ENCODE data around the gene RPGR. TPM values are rescaled to one million over a fixed set of nuclear protein-coding genes. Genes with fewer than 3 reads are reported as not detected.

The RPGR gene
- total and polyA plus RNA-seq, 7 donors, result 4.0 to 26.8 (median 9.6) TPM

DNA sequence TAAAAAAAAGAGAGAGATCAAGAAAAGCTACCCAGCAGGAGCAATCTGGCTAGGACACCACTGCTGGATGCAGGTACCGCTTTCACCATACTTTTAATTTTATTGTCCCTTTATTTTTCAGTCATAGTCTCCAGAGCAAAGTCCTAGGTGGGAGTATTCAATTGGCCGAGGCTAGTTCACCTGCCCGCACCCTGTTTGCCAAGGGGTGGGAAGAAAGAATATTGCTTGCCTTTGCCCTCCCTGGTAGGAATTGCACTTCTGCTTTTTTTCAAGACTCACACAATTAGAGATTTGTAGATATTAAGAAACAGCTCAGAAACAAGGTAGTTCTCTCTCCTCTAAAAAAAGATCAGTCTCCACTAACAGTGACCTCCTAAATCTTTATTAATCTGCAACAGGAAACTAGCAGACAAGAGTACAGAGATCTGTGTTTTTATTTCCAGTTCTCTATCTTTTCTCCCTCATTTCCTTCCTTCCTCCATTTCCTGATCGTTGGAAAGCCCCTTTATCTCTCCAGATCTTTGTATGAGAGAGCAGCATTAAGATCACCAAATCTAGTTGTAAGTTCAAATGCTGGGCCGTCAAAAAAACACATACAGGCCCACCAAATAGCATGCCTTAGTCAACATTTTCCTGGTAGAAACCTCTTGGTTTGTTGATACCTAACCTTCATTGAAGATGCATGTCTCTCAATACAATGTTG is 9.4 kb upstream of the RPGR start:
- Histone ChIP-seq H3K27me3 (ENCODE audit: insufficient read depth in 3 of 3, low read length in 2 of 3) (peaks cover 0 to 8% (median 0%) of the 10 kb centered on the region in 3 donors), H3K27ac (no peak overlapping the region), H3K4me3 (no peak overlapping the region), H3K36me3 (ENCODE audit: insufficient read depth in 1 of 2, low read depth in 1 of 2) (no peaks in the 10 kb centered on the region), H3K9me3 (no peaks in the 10 kb centered on the region), H3K4me1 (no peaks in the 10 kb centered on the region)
- no peak for DNase-seq
- no peak for ATAC-seq
- TF ChIP-seq, protein P1, sequence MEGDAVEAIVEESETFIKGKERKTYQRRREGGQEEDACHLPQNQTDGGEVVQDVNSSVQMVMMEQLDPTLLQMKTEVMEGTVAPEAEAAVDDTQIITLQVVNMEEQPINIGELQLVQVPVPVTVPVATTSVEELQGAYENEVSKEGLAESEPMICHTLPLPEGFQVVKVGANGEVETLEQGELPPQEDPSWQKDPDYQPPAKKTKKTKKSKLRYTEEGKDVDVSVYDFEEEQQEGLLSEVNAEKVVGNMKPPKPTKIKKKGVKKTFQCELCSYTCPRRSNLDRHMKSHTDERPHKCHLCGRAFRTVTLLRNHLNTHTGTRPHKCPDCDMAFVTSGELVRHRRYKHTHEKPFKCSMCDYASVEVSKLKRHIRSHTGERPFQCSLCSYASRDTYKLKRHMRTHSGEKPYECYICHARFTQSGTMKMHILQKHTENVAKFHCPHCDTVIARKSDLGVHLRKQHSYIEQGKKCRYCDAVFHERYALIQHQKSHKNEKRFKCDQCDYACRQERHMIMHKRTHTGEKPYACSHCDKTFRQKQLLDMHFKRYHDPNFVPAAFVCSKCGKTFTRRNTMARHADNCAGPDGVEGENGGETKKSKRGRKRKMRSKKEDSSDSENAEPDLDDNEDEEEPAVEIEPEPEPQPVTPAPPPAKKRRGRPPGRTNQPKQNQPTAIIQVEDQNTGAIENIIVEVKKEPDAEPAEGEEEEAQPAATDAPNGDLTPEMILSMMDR (IDR thresholded peaks at IDR 0.05), result no peak
- intact Hi-C loops (cut with DNase I), result no loop called here
- WGBS, 3 donors, result 66 to 75% (median 74%) methylated on average over 5 of the region's 5 CpGs

DNA sequence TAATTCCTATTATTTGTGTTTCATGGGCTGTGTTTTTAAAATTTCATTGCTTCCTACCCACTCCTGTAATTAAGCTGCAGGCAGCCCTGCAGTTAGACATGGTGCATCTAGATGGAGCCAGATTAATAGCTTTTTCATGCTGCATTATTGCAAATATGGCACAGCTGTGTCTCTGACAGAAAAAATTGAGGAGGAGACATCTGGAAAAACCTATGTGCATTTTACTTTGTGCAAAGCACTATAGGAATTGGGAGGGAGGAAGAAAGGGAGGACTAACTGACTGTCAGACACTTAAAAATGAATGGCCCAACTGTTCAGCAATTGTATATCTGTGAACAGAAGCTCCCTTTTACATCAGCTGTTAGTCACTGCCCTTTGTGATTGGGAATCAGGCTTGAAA is 8.1 kb upstream of the RPGR start:
- Histone ChIP-seq H3K9me3 (no peaks in the 10 kb centered on the region), H3K4me1 (no peaks in the 10 kb centered on the region), H3K27ac (no peak overlapping the region), H3K4me3 (no peak overlapping the region), H3K36me3 (ENCODE audit: insufficient read depth in 1 of 2, low read depth in 1 of 2) (no peaks in the 10 kb centered on the region), H3K27me3 (ENCODE audit: insufficient read depth in 3 of 3, low read length in 2 of 3) (peaks cover 0 to 8% (median 0%) of the 10 kb centered on the region in 3 donors)
- no peak for ATAC-seq
- no peak for DNase-seq
- TF ChIP-seq, protein P1 (IDR thresholded peaks at IDR 0.05), result no peak
- intact Hi-C loops (cut with DNase I), result no loop called here

DNA sequence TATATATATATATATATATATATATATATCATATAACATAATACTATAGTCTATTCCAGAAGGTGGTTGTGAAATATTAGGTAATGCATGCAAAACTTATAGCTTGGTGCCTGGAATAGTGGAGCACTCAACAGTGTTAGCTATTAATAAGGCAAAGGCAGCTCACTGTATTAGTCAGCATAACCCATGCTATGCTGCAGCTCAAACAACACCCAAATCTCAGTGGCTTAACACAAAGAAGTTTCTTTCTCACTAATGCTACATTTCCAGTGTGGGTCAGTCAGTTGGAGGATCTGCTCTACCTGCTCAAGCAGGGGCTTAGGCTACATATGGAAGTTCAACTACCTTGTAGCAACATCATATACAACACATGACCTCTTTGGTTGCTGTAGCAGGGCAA is 5.2 kb upstream of the RPGR start:
- peaks cover 0 to 6% (median 0%) of the 10 kb centered on the region in 3 donors for H3K27me3 ChIP-seq (ENCODE audit: insufficient read depth in 3 of 3, low read length in 2 of 3)
- TF ChIP-seq, protein P1 (IDR thresholded peaks at IDR 0.05), result no peak
- H3K4me1 ChIP-seq, result no peaks in the 10 kb centered on the region
- no peak overlapping the region for H3K27ac ChIP-seq
- DNase-seq, result no peak
- H3K4me3 ChIP-seq, result no peak overlapping the region
- no peak for ATAC-seq
- no peaks in the 10 kb centered on the region for H3K9me3 ChIP-seq
- H3K36me3 ChIP-seq (ENCODE audit: insufficient read depth in 1 of 2, low read depth in 1 of 2), result no peaks in the 10 kb centered on the region
- intact Hi-C loops (cut with DNase I), result no loop called here

DNA sequence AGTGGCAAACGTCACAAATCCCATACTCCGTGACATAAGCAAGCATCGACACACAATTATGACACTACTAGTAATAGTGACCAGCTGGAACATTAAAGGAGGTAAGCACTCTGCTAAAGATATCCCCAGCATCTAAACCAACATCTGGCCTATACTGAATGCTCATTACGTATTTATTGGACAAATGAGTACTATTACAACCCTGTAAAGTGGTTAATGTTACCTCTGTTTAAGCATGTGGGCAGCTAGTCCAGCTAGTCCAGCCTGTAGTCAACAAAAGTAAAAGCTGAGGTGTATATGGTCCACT is 419 bp upstream of the RPGR start:
- H3K27me3 ChIP-seq (ENCODE audit: insufficient read depth in 3 of 3, low read length in 2 of 3), result no peaks in the 10 kb centered on the region
- H3K36me3 ChIP-seq (ENCODE audit: insufficient read depth in 1 of 2, low read depth in 1 of 2), result no peaks in the 10 kb centered on the region
- intact Hi-C loops (cut with DNase I), result loop anchor here in 1 of 2 donors (2.0 kb wide), 1 partner anchor 399 kb away; no protein-coding TSS in a partner anchor
- peak overlapping the region; percentile 74 for H3K4me3 ChIP-seq
- no peak overlapping the region for H3K27ac ChIP-seq
- TF ChIP-seq, protein P1 (IDR thresholded peaks at IDR 0.05), result no peak
- H3K4me1 ChIP-seq, result no peaks in the 10 kb centered on the region
- no peaks in the 10 kb centered on the region for H3K9me3 ChIP-seq
- DNase-seq (no peak), ATAC-seq (no peak)
- 11 to 28% (median 21%) methylated on average over 3 to 4 of the region's 4 CpGs for WGBS, 3 donors

DNA sequence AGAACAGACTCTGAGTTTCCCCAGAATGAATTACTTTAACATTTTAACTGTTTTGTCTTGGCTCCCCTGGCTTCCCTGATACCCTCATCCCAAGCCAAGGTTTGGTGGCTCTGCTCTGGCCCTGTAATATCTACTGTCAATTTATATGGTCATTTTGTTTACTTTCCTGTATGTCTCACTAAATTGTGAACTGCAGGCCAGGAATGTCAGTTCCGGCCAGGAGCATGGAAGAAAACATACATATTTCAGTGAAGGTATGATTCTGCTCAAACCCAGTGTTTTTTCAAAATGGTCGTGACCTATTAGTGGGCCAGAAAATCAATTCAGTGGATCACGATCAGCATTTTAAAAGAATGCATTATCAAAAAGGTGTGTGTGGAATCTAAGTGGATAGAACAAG is 1.2 kb downstream of the RPGR start:
- Histone ChIP-seq H3K27ac (peak overlapping the region; percentile 78), H3K9me3 (no peaks in the 10 kb centered on the region), H3K27me3 (ENCODE audit: insufficient read depth in 3 of 3, low read length in 2 of 3) (no peaks in the 10 kb centered on the region), H3K36me3 (ENCODE audit: insufficient read depth in 1 of 2, low read depth in 1 of 2) (no peaks in the 10 kb centered on the region), H3K4me3 (peak overlapping the region; percentile 74), H3K4me1 (no peaks in the 10 kb centered on the region)
- ATAC-seq, result no peak
- DNase-seq, result no peak
- WGBS, 3 donors, result 48 to 64% (median 62%) methylated on average over 3 of the region's 3 CpGs
- TF ChIP-seq, protein P1 (IDR thresholded peaks at IDR 0.05), result no peak
- intact Hi-C loops (cut with DNase I), result loop anchor here in 1 of 2 donors (2.0 kb wide), 1 partner anchor 397 kb away; no protein-coding TSS in a partner anchor

Data from psoas muscle (tissue), 8 donors.